NCI-H2029 (cell line): ENCODE results near the gene HIVEP1.
"Not testable (repeated sequence)": the region's sequence is repeated elsewhere in the genome, so short reads cannot be mapped to it uniquely, and the experiment has no call there.

ENCODE experiments used
- DNase-seq: peaks from one replicate; lab custom pipeline; 2025; lab: John Stamatoyannopoulos, UW

Gene HIVEP1

DNA sequence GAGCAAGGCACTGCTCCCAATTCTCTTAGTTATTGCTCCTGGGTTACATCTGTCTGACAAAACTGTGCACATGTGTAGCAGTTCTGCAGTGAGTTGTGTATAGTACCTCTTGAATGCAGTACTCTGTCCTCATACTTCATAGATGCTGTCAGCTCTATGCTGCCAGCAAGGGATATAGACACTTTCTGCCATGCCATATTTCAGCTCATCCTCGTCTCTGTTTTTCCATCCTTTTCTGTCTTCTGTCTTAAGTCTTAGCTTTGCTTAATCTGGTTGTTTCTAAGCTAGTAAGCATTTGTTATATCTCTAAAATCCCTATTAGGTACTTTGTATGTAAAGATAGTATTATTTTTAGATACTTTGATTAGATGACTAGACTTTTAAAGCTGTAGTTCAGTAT, 76.4 kb downstream of the HIVEP1 start:
- no peak for DNase-seq

DNA sequence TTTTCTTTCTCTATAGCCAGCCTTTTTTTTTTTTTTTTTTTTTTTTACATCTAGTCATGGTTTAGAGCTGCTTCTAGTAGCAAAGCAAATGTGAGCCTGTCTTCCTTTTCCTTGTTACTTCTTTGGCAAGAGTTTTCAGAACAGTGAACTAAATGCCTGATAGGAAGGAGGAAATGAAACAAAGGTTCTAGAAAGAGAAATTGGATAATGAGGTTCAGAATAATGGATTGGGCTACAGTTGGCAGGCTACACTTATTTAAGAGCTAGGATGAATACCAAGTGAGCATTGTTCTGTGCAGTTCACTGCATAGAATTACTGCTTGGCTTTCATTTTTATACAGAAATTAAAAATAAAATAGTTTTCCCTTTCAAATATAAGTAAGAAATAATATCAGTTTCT, 78.6 kb downstream of the HIVEP1 start:
- DNase-seq: no peak

DNA sequence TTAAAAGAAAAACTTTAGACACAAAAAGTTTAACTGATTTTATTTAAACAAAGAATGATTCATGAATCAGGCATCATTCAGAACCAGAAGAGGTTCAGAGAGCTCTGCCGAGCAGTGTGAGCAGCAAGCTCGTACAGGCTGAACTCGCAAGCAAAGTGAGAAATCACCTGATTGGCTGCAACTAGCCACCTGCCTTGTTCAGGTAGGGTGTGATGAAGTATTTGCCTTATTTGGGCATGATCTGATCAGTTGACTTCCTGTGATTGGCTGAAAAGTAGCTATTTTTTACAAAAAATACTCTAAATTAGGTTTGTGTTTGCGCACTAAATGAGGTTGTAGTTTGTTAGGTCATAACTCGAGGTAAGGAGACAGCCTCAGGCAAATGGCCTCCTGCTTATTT, 80.7 kb downstream of the HIVEP1 start:
- no peak for DNase-seq

DNA sequence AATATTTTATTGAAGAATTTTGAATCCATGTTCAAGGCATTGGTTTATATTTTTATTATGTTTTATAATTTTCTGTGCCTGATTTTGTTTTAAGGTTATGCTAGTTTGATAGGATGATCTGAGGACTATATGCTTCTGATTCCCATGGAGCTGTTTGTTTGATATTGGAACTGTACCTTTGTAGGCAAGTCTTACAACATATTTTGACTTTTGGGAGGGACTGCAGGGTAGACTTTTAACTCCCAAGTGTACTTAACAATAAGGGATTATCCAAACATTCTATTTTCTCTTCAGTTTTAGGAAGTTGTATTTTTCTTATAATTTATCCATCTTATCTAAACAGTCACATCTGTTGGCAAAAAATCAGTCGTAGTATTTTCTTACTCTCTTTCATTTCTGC, 82.6 kb downstream of the HIVEP1 start:
- no peak for DNase-seq

DNA sequence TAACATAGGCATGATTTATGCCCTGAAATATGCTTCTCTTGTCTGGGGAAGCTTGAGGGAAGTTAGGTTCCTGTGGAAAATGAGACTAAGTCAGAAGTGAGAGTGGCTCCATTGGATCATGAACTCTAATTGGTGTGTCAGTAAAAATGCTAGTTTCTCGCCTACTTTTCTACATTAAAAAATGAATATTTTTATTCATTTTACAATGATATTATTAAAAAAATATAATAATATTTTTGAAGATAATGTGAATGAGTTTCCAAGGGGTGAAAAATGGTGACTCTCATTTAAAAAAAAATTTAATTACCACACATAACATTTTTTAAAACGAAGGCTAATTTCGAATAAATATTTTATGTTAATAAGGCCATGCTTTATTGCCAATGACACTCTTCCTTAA, 84.2 kb downstream of the HIVEP1 start:
- DNase-seq: no peak

DNA sequence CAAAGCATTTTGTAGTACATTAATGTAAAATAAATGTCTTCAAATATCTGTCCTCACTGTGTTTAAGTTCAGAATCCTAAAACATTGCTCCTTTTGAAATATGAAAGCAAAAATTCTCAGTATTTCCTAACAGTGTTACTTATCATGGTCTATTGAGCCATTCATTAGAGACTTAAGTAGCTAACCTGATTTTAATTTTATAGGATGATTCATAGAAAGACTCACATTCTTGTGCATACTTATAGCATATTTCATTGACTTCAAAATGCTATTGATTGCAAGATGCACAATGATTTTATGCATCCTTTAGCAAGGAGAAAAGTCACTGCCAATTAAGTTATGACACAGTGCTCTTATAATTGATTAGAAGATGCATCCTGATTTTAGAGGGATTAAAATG, 85.7 kb downstream of the HIVEP1 start:
- DNase-seq: no peak

DNA sequence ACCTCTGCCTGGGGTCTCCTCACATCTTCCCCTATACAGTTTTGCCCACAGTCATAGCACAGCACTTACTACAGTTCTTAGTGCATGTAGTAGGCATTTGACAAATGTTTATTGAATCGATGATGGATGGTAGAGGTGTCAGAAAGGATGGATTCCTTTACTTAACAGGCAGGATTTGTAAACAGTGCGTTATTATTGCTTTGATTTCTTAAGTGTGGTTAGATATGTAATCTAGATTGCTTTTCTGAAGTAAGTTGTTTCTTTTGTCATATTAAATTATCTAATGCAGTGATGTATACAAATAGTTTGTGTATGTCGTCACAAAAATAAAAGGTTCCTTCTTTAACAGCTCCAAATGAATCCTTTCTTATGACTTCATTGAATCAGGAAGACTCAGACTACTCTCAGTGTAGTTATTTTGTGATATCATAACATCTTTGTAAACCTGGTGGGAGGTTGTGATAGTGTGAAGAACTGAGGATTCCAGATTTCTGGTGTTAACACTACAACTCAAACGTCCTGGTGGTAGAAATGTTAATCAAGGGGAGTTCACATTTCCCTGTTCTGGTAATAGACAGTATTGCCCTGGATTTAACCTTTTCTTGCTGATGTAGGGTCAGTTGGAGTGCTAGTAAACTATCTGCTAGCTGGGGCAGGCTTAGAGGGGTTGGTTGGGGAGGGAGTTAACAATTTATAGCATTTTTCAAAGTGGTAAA, 87.7 kb downstream of the HIVEP1 start:
- no peak for DNase-seq

DNA sequence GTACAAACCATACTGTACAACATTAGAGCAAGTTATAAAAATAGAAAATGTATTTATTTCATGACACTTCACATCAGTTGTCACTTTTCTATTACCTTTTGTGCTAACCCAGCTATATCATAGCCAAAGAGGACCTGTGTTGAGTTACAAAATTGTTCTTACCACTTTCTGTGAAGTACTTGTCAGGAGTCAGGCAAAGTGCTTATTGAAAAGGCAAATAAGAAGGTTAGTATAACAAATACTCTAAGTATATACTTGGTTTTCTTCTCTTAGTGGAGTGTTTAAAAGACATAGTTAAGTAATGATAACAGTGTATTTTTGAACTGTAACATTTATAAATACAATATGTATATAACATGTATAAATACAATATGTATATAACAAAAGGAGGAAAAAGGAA, 88.9 kb downstream of the HIVEP1 start:
- DNase-seq: no peak

DNA sequence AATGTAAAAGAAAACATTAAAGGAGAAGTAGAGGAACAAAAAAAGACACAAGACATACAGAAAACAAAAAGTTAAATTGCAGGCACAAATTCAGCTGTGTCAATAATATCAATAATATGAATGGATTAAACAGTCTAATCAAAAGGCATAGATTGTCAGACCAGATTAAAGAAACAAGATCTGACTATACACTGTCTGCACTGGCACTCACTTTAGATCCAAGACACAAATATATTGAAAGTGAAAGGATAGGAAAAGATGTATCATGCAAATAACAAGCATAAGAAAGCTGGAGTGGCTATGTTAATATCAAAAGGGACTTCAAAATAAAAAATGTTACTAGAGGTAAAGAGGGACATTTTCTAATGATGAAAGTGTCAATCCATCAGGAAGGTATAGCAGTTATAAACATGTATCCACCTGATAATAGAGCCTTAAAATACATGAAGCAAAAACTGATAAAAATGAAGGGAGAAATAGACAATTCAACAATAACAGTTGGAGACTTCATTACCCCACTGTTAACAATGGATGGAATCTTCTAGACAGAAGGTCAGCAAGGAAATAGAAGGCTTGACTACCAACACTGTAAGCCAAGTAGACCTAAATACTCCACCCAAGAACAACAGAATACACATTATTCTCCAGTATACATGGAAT, 89.7 kb downstream of the HIVEP1 start:
- no peak for DNase-seq

DNA sequence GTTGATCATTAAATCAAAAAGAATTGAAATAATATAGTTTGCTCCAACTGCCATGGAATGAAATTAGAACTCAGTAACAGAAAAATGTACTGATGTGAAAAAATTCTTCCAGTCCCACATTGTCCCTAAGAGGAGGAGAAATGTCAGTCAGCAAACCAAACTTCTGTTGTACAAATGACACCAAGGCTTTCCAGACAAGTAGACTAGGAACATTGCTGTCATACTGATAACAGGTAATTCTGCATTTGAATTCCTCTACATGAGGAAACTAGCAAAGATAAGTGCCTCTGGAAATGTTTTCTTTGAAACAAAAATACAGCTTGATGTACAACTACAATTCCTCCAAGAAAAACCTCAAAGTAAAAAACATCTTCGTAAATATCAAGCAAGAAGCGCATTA, 90.2 kb downstream of the HIVEP1 start:
- no peak for DNase-seq

DNA sequence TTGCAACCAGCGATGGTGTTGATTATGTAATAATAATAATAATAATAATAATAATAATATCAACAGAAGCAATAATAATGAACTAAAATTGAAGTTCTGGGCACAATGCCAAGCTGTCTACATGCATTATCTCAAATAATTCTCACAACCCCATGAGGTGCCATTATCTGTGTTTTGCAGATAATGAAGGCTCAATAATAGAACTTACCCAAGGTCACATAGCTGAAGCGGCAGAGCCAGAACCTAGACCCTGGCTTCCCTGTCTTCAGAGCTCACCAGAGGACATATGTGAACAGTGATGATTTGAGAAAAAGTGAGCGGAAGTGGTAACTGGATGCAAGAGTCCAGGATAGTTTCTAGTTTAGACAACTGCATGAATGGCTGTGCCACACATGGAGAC, 91.0 kb downstream of the HIVEP1 start:
- no peak for DNase-seq

DNA sequence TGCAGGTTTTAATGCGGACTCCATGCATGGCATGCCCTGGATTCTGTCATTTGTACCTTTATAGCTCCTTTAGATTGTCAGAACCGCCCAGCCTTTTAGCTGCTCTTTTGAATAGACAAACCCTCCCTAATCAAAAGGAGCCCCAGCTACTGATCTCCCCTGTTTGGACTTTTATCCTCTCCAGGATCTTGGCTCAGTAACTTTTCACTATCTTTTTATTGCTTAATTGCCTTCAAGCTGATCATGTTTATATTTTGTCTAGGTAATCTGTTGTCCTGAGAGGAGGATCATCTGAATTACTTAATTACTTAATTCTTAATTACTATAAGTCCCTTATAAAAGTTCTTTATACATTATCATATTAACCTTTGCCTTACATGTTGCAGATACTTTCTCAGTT, 93.2 kb downstream of the HIVEP1 start:
- no peak for DNase-seq

DNA sequence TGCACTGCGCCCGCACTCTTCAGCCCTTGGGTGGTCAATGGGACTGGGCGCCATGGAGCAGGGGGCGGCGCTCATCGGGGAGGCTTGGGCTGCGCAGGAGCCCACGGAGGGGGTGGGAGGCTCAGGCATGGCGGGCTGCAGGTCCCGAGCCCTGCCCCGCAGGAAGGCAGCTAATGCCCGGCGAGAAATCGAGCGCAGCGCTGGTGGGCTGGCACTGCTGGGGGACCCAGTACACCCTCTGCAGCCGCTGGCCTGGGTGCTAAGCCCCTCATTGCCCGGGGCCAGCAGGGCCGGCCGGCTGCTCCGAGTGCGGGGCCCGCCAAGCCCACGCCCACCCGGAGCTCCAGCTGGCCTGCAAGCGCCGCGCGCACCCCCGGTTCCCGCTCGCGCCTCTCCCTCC, 96.3 kb downstream of the HIVEP1 start:
- not testable (repeated sequence) for DNase-seq

DNA sequence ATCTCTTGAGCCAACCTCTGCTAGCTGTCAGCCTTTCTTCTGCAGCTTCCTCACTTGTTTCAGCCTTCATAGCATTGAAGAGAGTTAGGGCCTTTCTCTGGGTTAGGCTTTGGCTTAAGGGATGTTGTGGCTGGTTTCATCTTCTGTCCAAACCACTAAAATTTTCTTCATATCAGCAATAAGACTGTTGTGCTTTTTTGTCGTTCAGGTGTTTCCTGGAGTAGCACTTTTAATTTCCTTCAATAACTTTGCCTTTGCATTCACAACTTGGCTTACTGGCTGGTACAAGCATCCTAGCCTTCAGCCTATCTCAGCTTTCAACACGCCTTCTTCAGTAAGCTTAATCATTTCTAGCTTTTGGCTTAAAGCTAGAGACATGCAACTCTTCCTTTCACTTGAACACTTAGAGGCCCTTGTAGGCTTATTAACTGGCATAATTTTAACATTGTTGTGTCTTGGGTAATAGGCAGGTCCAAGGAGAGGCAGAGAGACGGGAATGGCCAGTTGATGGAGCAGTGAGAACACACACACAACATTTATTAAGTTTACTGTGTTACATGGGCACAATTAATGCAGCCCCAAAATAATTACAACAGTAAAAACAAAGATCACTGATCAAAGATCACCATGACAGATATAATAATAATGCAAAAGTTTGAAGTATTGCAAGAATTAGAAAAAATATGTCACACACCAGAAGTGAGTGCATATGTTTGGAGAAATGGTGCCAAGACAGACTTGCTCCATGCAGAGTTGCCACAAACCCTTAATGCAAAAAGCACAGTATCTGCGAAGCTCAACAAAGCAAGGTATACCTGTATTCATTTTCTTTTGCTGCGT, 98.6 kb downstream of the HIVEP1 start:
- no peak for DNase-seq

DNA sequence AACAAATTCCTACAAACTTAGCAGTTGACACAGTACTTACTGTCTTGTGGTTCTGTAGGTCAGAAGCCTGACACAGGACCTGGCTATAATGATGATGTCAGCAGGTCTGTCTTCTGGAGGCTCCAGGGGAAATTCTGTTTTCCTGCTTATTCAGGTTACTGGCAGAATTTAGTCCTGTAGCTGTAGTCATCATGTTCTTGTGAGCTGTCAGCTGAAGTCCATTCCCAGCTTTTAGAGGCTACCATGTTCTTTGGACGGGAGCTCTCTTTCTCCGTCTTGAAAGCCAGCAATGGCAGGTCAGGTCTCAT, 99.2 kb downstream of the HIVEP1 start:
- DNase-seq: no peak

DNA sequence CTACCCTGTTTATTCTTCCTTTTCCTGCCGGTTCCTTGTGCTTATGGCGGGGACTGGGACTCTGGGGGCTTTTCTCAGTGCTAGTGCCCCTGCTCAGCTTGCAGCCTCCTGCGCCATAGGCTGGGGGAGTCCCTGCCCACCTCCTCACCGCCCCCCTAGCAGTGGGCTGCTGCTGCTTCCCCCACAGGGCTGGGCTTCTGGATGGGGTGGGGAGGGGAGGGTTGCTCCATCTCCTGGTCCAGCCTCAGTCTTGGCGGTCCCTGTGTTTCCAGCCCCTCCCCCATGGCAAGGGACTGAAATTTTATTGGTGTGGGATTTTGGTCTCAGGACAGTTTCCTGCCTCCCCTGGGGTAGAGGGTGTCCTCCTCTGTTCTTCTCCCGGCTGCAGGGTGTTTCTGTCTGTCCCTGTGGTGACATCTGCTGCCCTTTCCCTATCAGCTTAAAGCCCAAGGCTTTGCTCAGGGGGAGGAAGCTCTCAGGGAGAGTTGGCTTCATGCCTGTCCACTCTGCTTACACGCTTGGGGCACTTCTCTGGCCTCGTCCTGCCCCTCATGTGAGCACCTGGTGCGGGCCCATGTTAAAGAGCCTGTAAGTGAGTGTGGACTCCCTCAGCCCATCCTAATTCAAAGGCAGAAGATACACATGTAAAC, 100.6 kb downstream of the HIVEP1 start:
- DNase-seq: peak; percentile 75

DNA sequence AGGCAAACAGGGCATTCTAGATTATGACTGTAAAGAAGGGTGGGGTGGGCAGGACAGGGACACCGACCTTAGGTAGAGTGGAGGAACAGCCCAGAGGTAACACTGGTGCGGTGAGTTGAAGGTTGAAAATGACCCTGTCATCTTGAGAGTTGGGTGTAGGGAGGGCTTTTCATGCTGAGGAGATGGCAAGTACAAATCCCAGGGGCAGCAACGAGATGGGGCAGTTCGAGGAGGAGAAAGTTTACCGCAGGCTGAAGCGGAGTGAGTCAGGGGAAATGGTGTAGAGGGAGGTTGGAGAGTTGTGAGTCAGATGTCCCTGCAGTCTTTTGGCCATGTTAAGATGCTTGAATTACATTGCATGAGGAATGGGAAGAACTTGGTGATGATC, 101.1 kb downstream of the HIVEP1 start:
- DNase-seq: no peak

DNA sequence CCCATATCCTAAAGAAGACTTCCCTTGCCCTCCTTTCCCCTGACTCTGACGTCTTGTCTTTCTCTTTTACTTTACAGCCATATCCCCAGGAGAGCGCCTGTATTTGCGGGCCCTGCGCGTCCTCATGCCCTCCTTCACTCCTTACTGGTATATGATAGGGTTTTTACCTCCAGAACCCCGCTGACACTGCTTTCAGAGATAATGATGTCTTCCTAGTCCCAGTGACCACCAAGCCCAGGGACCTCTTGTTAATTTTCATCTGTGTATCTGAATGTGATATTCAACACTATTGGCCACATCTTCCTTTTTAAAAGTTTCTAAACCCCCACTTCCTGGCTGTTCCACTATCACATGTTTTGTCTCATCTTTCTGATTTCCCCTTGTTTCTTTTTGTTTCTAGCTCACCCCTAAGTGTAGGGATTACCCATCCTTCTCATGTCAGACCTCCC, 102.0 kb downstream of the HIVEP1 start:
- no peak for DNase-seq

DNA sequence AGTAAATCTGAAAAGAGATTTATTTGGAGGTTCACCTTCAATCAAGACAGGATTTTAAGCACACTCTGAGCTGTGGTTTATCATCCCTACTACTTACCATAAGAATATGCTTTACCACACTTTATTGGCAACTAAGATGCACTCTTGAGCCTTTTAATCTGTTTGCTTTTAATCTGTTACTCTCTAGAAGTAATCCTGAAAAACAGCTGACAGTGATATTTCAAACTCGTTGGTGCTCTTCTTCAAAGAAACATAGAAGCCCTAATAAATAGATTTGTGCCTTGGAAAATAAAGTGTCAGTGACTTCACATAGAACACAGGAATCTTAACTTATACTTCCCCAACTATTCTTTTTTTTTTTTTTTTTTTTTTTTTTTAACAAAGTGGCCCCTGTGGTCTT, 102.9 kb downstream of the HIVEP1 start:
- no peak for DNase-seq

DNA sequence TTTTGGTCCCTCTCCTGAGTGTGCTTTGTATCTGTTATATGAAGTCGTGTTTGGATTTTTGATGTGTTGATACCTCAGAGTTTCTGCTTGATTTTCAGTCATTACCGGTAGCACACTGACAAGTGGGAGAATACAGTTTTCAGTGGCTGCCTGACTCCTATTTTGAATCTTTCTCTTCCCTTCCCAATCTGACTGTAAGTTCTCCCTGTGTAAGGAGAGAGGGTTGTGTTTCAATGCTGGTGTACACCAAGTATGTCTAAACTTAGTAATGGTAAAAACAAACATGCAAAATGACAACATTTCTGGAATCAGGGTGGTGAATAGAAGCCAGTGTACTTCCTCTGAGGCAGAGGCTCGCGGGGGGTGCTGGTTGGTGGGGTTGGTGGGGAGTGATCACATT, 103.4 kb downstream of the HIVEP1 start:
- no peak for DNase-seq

DNA sequence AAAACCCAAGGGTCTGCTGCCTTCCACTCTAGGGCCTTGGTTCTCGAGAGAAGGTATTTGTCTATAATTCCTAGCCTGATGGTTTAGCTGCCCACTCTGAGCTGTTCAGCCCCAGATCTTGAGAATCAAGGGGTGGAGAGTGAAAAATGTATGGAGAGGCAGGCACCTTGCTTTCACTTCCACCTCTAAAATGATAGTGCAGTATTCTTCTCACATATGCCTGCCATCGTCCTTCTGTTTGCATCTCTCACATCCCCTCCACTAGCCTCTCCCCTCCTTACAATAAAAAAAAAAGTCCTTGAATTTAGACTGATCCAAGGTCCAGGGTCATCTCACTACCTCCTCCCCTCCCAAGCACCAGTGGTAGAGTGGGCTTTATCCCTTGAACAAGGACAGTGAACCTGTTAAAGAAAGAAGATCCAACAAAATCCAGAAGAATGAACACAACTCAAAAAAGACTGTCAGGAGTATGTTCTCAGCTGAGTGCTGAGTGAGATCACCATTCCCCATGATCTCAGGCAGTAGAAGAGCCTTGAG, 104.2 kb downstream of the HIVEP1 start:
- DNase-seq: no peak

DNA sequence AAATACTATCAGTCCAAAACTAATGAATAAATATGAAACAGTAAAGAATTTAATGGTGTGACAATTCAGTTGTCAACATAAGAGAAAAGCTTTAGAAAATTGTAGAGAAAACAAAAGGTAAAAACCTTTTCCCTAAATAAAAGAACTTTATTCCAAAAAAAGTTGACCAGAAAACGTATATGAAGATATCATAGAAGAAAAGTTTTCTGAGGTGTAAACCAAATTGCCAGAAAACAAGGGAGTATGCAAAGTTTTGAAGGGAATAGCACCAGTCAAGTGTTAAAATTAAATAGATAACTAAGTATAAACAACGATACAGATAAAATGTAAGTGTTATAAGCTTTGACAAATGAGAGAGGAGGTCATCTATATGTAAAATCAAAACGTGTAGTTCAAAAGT, 104.9 kb downstream of the HIVEP1 start:
- DNase-seq: no peak

DNA sequence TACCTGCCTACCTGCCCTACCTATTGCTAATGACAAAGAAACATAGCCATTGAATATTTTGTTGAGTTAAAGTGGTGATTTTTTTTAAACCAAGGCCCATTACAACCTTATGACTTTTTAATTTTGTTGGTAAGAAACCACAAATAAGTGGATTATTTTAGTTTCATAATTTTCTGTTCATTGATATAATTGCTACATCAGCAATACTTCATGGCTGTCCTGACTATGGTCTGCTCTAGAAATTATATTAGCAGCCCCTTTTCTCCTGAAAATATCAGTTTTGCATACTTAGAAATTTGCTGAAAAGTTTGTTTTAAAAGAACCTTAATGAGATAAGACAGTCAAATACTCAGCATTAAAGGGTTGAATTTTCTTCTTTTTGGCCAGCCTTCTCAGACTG, 106.5 kb downstream of the HIVEP1 start:
- no peak for DNase-seq
